ENCODE results near the gene MOCS2. TPM values are rescaled to one million over a fixed set of nuclear protein-coding genes. Genes with fewer than 3 reads are reported as not detected.

Gene MOCS2
- total and polyA plus RNA-seq, 2 of the 8 experiments (the other 6 are each of a cell fraction or from before 2014, with no cell fraction given) = 6.7 to 16.1 TPM

- DNase-seq (ENCODE audit: low read depth in 1 of 2, low spot score in 2 of 2) = no peak
- no peaks in the 10 kb centered on the region for H3K23me2 ChIP-seq (ENCODE audit: low read depth, low read length)
- CTCF ChIA-PET (ENCODE audit: partially characterized antibody) = interaction anchor here (1.1 kb wide), 1 partner anchor 15 kb away, joined by 4 read pairs; no protein-coding TSS in a partner anchor
Observed at GRCh38 chr5:53130266-53130665, 20.7 kb upstream of the MOCS2 start.

More at GRCh38 chr5:53130266-53130665, 20.7 kb upstream of the MOCS2 start:
- Histone ChIP-seq H4K20me1 (replicated peaks in 1 of 2; ENCODE audit: control insufficient read depth in 1 of 2, insufficient read depth in 2 of 2, low read length in 2 of 2) (no peaks in the 10 kb centered on the region), H2BK120ac (replicated peaks; ENCODE audit: low read depth, low read length) (no peak overlapping the region), H2BK12ac (ENCODE audit: low read depth, low read length) (no peak overlapping the region), H3K18ac (ENCODE audit: extremely low read depth, low read length) (no peak overlapping the region), H3K27me3 (replicated peaks in 1 of 4; ENCODE audit: control insufficient read depth in 3 of 4, extremely low read depth in 1 of 4, insufficient read depth in 3 of 4, low read length in 3 of 4) (no peaks in the 10 kb centered on the region), H2BK20ac (ENCODE audit: low read length) (no peak overlapping the region), H2AFZ (ENCODE audit: low read length) (no peak overlapping the region), H3K36me3 (ENCODE audit: control insufficient read depth in 2 of 4, insufficient read depth in 4 of 4, low read length in 3 of 4) (no peaks in the 10 kb centered on the region), H3K14ac (ENCODE audit: insufficient read length) (no peak overlapping the region), H4K8ac (ENCODE audit: extremely low read depth, insufficient read depth, low read length) (no peak overlapping the region), H3K9me3 (ENCODE audit: insufficient read depth in 2 of 2, low read depth in 1 of 2, low read length in 1 of 2) (no peaks in the 10 kb centered on the region), H3K4me3 (ENCODE audit: extremely low read depth in 1 of 4, insufficient read depth in 2 of 4, low read depth in 3 of 4, low read length in 4 of 4) (no peak overlapping the region), H2BK5ac (ENCODE audit: low read depth, low read length) (no peak overlapping the region), H2BK15ac (ENCODE audit: low read length) (no peak overlapping the region), H3K79me2 (ENCODE audit: control insufficient read depth in 1 of 2, insufficient read depth in 2 of 2, low read length in 2 of 2) (no peaks in the 10 kb centered on the region), H3K79me1 (ENCODE audit: low read depth, low read length) (no peaks in the 10 kb centered on the region), H3K56ac (replicated peaks; ENCODE audit: insufficient read length, low read depth, low read length) (no peak overlapping the region), H3K4ac (replicated peaks; ENCODE audit: insufficient read length, low read depth, low read length) (no peak overlapping the region), H3K4me2 (ENCODE audit: insufficient read depth in 1 of 2, low read depth in 2 of 2, low read length in 2 of 2) (no peak overlapping the region), H3K27ac (ENCODE audit: low read depth, low read length) (no peak overlapping the region), H3K23ac (ENCODE audit: insufficient read length) (no peak overlapping the region), H4K91ac (replicated peaks; ENCODE audit: insufficient read length, low read length) (no peak overlapping the region), H3K9ac (replicated peaks in 1 of 4; ENCODE audit: extremely low read depth in 1 of 4, low read depth in 3 of 4, low read length in 3 of 4) (no peak overlapping the region), H4K5ac (ENCODE audit: insufficient read length, low read depth, low read length) (no peak overlapping the region), H2AK5ac (ENCODE audit: low read depth, low read length) (no peak overlapping the region), H3K4me1 (replicated peaks in 1 of 4; ENCODE audit: control insufficient read depth in 3 of 4, insufficient read depth in 4 of 4, low read length in 3 of 4) (no peaks in the 10 kb centered on the region)
- POLR2A ChIA-PET (ENCODE audit: partially characterized antibody) = no interaction called here
- WGBS, 2 experiments (ENCODE audit: extremely low coverage in 1 of 2, insufficient coverage in 1 of 2, insufficient read length in 1 of 2, insufficient replicate concordance in 2 of 2, low coverage in 1 of 2, low lambda C conversion rate in 2 of 2, missing lambda C conversion rate in 1 of 2) = 93% methylated on average over 2 of the region's 2 CpGs; no CpG with 5 or more reads in 1 of the 2 experiments
- FAIRE-seq = no peak
- TF ChIP-seq, protein P1, sequence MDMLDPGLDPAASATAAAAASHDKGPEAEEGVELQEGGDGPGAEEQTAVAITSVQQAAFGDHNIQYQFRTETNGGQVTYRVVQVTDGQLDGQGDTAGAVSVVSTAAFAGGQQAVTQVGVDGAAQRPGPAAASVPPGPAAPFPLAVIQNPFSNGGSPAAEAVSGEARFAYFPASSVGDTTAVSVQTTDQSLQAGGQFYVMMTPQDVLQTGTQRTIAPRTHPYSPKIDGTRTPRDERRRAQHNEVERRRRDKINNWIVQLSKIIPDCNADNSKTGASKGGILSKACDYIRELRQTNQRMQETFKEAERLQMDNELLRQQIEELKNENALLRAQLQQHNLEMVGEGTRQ (IDR thresholded peaks at IDR 0.05; ENCODE audit: low read length) = no peak
- TF ChIP-seq TEAD4 (IDR thresholded peaks at IDR 0.05; ENCODE audit: low read depth, low read length) (no peak), POLR2A (IDR thresholded peaks at IDR 0.05; ENCODE audit: control extremely low read depth in 1 of 2, low read depth in 2 of 2, low read length in 2 of 2) (no peak), SAP30 (IDR thresholded peaks at IDR 0.05; ENCODE audit: insufficient read depth, insufficient replicate concordance, low read length) (no peak), SP2 (IDR thresholded peaks at IDR 0.05; ENCODE audit: low read length) (no peak)
